ENCODE data around the gene RGP1.

RGP1 gene

GRCh38 chr9:35776018-35776417 lies 26.9 kb downstream of the RGP1 start:
- no peak for DNase-seq (ENCODE audit: low read depth)
- no peak for TF ChIP-seq CTCF (IDR thresholded peaks at IDR 0.05; ENCODE audit: low read depth, low read length, missing control alignments)
- H3K4me3 ChIP-seq (ENCODE audit: low read depth, low read length), result no peak overlapping the region

DNA sequence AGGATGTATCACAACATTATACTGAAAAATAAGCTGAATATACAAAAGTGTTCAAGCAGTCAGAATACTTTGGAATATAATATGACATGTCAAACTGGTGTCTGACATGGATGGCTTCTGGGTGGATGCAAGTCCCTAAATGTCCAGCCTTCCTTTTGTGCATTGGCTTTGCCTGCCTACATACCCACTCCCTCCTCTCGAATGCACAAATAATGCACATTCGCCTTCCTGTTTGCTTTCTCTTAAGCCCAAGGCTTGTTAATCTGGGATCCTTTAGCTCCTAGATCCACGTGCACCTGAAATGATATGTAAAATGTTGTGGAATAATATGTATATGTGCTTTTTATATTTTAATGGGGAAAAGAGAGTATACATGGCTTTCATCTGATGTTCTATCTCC lies 29.4 kb downstream of the RGP1 start:
- no peak for DNase-seq (ENCODE audit: low read depth)
- H3K4me3 ChIP-seq (ENCODE audit: low read depth, low read length), result no peak overlapping the region
- TF ChIP-seq CTCF (IDR thresholded peaks at IDR 0.05; ENCODE audit: low read depth, low read length, missing control alignments), result no peak

DNA sequence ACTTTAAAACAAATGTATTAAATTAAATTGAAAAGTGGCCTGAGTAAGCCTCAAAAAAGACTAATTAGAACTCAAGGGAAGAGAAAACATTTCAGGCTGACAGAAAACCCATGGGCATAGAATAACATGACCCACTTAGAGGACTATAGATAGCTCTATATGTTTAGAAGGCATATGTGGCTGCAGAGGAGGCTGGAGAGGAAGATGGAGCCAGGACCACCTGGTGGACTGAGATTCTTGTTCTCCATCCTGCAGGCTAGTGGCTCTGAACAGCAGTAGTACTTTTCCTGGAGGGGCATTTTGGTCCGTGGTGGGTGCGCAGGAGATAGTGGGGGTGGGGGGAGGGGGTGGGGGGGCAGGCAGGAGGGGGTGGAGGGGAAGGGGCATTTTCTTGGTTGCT lies 32.0 kb downstream of the RGP1 start:
- no peak overlapping the region for H3K4me3 ChIP-seq (ENCODE audit: low read depth, low read length)
- no peak for TF ChIP-seq CTCF (IDR thresholded peaks at IDR 0.05; ENCODE audit: low read depth, low read length, missing control alignments)
- DNase-seq (ENCODE audit: low read depth), result no peak

DNA sequence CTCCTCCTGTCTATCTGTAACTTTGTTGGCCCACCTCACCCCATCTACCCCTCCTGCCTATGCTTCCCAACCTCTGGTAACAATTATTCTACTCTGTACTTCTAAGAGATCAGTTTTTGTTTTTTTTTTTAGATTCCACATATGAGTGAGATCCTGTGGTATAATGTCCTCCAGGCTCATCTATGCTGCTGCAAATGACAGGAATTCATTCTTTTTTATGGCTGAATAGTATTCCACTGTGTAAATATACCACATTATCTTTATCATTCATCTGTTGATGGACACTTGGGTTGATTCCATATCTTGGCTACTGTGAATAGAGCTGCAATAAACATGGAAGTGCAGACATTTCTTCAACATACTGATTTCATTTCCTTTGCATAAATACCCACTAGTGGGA lies 34.3 kb downstream of the RGP1 start:
- DNase-seq (ENCODE audit: low read depth), result no peak
- no peak for TF ChIP-seq CTCF (IDR thresholded peaks at IDR 0.05; ENCODE audit: low read depth, low read length, missing control alignments)
- no peak overlapping the region for H3K4me3 ChIP-seq (ENCODE audit: low read depth, low read length)

GRCh38 chr9:35789541-35789940 lies 40.5 kb downstream of the RGP1 start:
- TF ChIP-seq CTCF (IDR thresholded peaks at IDR 0.05; ENCODE audit: low read depth, low read length, missing control alignments), result no peak
- no peak for DNase-seq (ENCODE audit: low read depth)
- no peak overlapping the region for H3K4me3 ChIP-seq (ENCODE audit: low read depth, low read length)

GRCh38 chr9:35790025-35790384 lies 40.9 kb downstream of the RGP1 start:
- no peak for DNase-seq (ENCODE audit: low read depth)
- TF ChIP-seq CTCF (IDR thresholded peaks at IDR 0.05; ENCODE audit: low read depth, low read length, missing control alignments), result no peak
- no peak overlapping the region for H3K4me3 ChIP-seq (ENCODE audit: low read depth, low read length)

DNA sequence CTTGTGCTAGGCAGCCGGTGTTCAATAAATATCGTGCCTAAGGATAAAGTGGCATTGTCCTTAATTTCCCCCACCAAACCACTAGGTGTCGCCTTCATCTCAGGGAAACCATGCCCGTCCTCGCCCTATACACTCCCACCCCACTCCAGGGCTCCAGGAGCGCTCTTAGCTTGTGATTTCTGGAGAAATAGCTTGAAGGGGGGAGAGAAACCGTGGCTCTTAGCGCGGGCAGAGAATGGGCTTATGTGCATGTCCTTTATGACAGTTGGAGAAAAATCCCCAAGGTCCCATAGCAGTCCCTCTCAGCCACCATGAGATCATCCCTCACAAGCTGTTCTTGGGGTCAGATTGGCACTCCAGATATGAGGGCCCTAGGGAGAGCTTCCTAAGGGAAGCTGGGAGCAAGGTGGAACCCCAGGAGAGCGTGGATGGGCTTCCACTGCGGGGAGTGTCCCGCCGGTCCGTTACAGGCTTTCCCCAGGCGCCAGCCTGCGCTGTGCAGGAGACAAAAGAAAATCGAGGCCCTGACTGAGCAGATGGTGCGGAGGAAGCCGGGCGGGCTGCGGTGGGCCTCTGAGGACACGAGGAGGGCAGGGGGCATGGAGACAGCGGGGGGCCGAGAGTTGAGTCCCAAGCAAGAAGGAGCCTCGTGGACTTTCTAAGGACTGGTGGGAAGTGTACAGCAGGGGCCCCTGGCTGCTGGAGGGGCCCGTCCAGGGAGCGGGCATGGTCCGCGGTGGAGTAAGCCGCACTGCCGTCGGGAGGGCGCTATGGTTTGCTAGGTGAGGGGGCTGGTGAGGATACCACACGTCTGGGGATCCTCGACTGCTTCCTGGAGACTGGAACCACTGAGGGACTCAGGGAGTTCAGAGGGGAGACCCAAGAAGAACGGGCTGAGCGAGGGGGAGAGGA lies 41.6 kb downstream of the RGP1 start:
- no peak for DNase-seq (ENCODE audit: low read depth)
- peak; percentile 88 for TF ChIP-seq CTCF (IDR thresholded peaks at IDR 0.05; ENCODE audit: low read depth, low read length, missing control alignments)
- no peak overlapping the region for H3K4me3 ChIP-seq (ENCODE audit: low read depth, low read length)

Measured in GM12864 (cell line).